Adrenal gland (tissue), 5 donors: ENCODE results near the gene ZC3H12C.

Source experiments
- POLR2A ChIP-seq, 2 donors: fragments of 450-650 bp; IDR thresholded peaks; one replicate each; pipeline ENCODE4 v1.6.1; 2017; ENCODE audit warnings: antibody characterized with exemption in 2 of 2, mild to moderate bottlenecking in 2 of 2, moderate library complexity in 1 of 2
- TF ChIP-seq, protein P1 (sequence below), 6 experiments: fragments of 450-650 bp in 4 of 6; fragments of 200-600 bp in 2 of 6; sonication (generic) in 1 of 6; IDR thresholded peaks; 1 replicate in 5 of 6; 2 replicates in 1 of 6; pipeline versions ENCODE4 v1.5.1 to v1.8.0; 2016 to 2021; ENCODE audit warnings: antibody characterized with exemption in 6 of 6, mild to moderate bottlenecking in 2 of 6, moderate library complexity in 1 of 6
- donor health status: DM: no; HTN: no; CAD: no.

DNA sequence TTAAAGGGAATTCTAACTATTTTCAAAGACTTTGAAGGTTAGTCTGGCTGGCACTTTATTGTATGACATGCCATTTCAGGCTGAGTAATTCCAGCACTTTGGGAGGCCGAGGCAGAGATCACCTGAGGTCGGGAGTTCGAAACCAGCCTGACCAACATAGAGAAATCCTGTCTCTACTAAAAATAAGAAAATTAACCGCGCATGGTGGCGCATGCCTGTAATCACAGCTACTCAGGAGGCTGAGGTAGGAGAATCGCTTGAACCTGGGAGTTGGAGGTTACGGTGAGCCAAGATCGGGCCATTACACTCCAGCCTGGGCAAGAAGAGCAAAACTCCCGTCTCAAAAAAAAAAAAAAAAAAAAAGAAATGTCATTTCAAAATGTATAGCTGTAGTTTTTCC lies 107.6 kb downstream of the ZC3H12C start:
- TF ChIP-seq, protein P1, sequence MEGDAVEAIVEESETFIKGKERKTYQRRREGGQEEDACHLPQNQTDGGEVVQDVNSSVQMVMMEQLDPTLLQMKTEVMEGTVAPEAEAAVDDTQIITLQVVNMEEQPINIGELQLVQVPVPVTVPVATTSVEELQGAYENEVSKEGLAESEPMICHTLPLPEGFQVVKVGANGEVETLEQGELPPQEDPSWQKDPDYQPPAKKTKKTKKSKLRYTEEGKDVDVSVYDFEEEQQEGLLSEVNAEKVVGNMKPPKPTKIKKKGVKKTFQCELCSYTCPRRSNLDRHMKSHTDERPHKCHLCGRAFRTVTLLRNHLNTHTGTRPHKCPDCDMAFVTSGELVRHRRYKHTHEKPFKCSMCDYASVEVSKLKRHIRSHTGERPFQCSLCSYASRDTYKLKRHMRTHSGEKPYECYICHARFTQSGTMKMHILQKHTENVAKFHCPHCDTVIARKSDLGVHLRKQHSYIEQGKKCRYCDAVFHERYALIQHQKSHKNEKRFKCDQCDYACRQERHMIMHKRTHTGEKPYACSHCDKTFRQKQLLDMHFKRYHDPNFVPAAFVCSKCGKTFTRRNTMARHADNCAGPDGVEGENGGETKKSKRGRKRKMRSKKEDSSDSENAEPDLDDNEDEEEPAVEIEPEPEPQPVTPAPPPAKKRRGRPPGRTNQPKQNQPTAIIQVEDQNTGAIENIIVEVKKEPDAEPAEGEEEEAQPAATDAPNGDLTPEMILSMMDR (IDR thresholded peaks at IDR 0.05) = no peak
- TF ChIP-seq POLR2A (IDR thresholded peaks at IDR 0.05) = no peak
